Cardiac fibroblast (primary cell): ENCODE results near the gene KBTBD12.

Experiments
- DNase-seq, 2 donors: peaks; one replicate each; pipeline versions ENCODE4 v3.0.0 to v3.0.0-alpha.2; 2010; ENCODE audit warnings: low read depth in 2 of 2
- H3K4me3 ChIP-seq, 2 donors: replicated peaks in 1 of 2; 1 replicate in 1 of 2; 2 replicates in 1 of 2; pipeline ENCODE4 v1.5.1; 2011; ENCODE audit warnings: low read depth in 2 of 2, low read length in 2 of 2, mild to moderate bottlenecking in 2 of 2, moderate library complexity in 1 of 2
- CTCF ChIP-seq: IDR thresholded peaks from one replicate; pipeline ENCODE4 v1.5.1; 2011; ENCODE audit warnings: low read depth, mild to moderate bottlenecking, low read length, inconsistent platforms

KBTBD12 gene

DNA sequence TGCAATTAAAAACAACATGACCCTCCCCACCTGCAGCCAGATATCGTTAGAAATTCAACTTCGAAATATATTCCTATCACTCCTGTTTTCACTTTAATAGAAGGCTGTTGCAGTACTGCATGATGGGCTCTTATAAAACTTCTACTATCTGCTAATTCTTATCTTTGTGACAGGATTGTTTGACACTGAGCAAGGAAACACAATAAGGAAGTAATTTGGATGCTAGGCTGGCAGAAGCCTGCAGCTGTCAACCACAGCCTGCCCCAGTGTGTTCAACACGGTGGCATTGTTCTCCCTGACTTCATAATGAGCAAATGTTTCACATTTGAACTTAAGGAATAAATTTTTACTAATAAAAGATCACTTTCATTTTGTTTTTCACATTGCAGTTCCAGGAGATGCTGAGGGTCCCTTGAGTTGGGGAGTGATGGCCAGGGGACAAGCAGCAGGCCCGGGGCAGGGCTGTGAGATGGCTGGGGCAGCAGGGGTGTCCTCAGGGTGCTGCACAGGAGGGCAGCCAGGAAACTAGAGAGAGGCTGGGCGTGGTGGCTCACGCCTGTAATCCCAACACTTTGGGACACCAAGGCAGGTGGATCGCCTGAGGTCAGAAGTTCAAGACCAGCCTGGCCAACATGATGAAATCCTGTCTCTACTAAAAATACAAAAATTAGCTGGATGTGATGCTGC, 72.4 kb downstream of the KBTBD12 start:
- DNase-seq: no peak
- no peak for TF ChIP-seq CTCF
- H3K4me3 ChIP-seq: no peak overlapping the region

- no peak overlapping the region for H3K4me3 ChIP-seq
- no peak for DNase-seq
- no peak for TF ChIP-seq CTCF
These were observed 73.9 kb downstream of the KBTBD12 start for GRCh38 chr3:127988770-127989557.

DNA sequence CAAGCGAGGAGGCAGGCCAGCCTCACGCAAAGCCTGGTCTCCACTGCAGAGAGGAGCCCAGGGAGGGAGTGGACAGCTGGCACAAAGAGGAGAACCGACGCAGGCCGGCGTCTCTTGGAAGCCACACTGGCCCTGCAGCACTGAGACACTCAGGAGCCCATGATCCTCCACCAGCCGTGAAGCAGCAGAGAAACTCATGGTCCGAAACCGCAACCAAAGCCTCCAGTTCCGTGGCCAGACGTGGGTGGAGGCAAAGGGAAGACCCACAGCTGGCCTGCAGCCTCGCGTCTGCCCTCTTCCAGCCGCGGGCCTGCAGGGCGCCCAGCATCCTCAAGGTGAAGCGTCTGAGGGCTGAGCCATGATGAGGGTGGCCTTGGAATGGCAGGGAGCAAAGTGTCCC, 75.0 kb downstream of the KBTBD12 start:
- H3K4me3 ChIP-seq: no peak overlapping the region
- no peak for DNase-seq
- TF ChIP-seq CTCF: no peak

GRCh38 chr3:127990461-127990860, 75.4 kb downstream of the KBTBD12 start:
- H3K4me3 ChIP-seq: no peak overlapping the region
- no peak for TF ChIP-seq CTCF
- no peak for DNase-seq

DNA sequence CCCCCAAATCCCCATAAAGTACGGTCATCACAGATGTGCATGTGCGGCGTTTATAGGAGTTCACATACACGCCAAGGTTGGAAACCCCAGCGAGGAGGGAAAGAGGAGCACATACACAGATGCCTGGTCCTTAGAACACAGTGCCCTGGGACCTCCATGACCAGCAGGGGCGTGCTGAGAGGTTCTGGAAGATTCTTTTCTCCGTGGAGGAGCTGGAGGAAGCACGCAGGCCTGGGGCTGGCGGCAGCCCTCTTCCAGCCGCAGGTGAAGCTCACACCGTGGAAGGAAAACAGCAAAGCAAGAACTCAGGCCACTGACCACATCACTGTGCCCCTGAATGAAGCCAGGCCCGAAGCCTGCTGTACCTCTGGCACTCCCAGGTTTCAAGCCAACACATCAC, 76.2 kb downstream of the KBTBD12 start:
- TF ChIP-seq CTCF: no peak
- no peak overlapping the region for H3K4me3 ChIP-seq
- no peak for DNase-seq

GRCh38 chr3:127991681-127992080, 76.6 kb downstream of the KBTBD12 start:
- no peak overlapping the region for H3K4me3 ChIP-seq
- TF ChIP-seq CTCF: no peak
- DNase-seq: no peak
